Mucosa of rectum (tissue), 2 donors: ENCODE results near the gene SPTLC2.

ENCODE experiments used
- H3K27ac ChIP-seq, 2 donors: one replicate each; pipeline ENCODE4 v1.7.0; 2013; ENCODE audit warnings: inconsistent platforms in 2 of 2, low read depth in 2 of 2, low read length in 2 of 2
- H3K27me3 ChIP-seq, 2 donors: one replicate each; pipeline ENCODE4 v1.7.0; 2013; ENCODE audit warnings: low read length in 2 of 2; ENCODE audit not compliant: control insufficient read depth in 2 of 2, insufficient read depth in 2 of 2
- H3K36me3 ChIP-seq, 2 donors: one replicate each; pipeline ENCODE4 v1.7.0; 2013; ENCODE audit warnings: low read length in 2 of 2; ENCODE audit not compliant: control insufficient read depth in 2 of 2, insufficient read depth in 2 of 2
- H3K4me1 ChIP-seq, 2 donors: one replicate each; pipeline ENCODE4 v1.7.0; 2013; ENCODE audit warnings: low read length in 2 of 2, mild to moderate bottlenecking in 1 of 2; ENCODE audit not compliant: control insufficient read depth in 2 of 2, insufficient read depth in 2 of 2
- H3K4me3 ChIP-seq, 2 donors: one replicate each; pipeline ENCODE4 v1.7.0; 2013; ENCODE audit warnings: low read length in 2 of 2
- H3K9ac ChIP-seq, 2 donors: one replicate each; pipeline ENCODE4 v1.7.0; 2013; ENCODE audit warnings: low read length in 2 of 2, low read depth in 1 of 2, mild to moderate bottlenecking in 1 of 2
- H3K9me3 ChIP-seq, 2 donors: one replicate each; pipeline ENCODE4 v1.7.0; 2013; ENCODE audit warnings: low read length in 2 of 2; ENCODE audit not compliant: control insufficient read depth in 2 of 2
- donor health status: healthy.
- donor health status: Normal muscosa, but diverticular disease.

Gene SPTLC2

GRCh38 chr14:77511486-77512162 is 104.8 kb downstream of the SPTLC2 start:
- peaks cover 36 to 47% of the 10 kb centered on the region in 2 donors for H3K36me3 ChIP-seq
- H3K27me3 ChIP-seq, result no peaks in the 10 kb centered on the region

GRCh38 chr14:77509366-77509765 is 107.1 kb downstream of the SPTLC2 start:
- peaks cover 32 to 33% of the 10 kb centered on the region in 2 donors for H3K36me3 ChIP-seq

More at GRCh38 chr14:77511486-77512162, 104.8 kb downstream of the SPTLC2 start:
- Histone ChIP-seq H3K4me1 (no peaks in the 10 kb centered on the region), H3K27ac (no peak overlapping the region), H3K4me3 (no peak overlapping the region), H3K9ac (no peak overlapping the region), H3K9me3 (no peaks in the 10 kb centered on the region)

GRCh38 chr14:77508876-77509275 is 107.6 kb downstream of the SPTLC2 start:
- H3K36me3 ChIP-seq, result peaks cover 32 to 33% of the 10 kb centered on the region in 2 donors
- H3K4me1 ChIP-seq, result no peaks in the 10 kb centered on the region
- H3K4me3 ChIP-seq, result no peak overlapping the region
- no peak overlapping the region for H3K27ac ChIP-seq
- H3K27me3 ChIP-seq, result no peaks in the 10 kb centered on the region
- H3K9me3 ChIP-seq, result no peaks in the 10 kb centered on the region
- H3K9ac ChIP-seq, result no peak overlapping the region

More at GRCh38 chr14:77509366-77509765, 107.1 kb downstream of the SPTLC2 start:
- no peak overlapping the region for H3K27ac ChIP-seq
- H3K9me3 ChIP-seq, result no peaks in the 10 kb centered on the region
- H3K4me3 ChIP-seq, result no peak overlapping the region
- H3K27me3 ChIP-seq, result no peaks in the 10 kb centered on the region
- no peak overlapping the region for H3K9ac ChIP-seq
- H3K4me1 ChIP-seq, result no peaks in the 10 kb centered on the region

- Histone ChIP-seq H3K27ac (no peak overlapping the region), H3K36me3 (peaks cover 32 to 33% of the 10 kb centered on the region in 2 donors), H3K9ac (no peak overlapping the region), H3K4me3 (no peak overlapping the region), H3K4me1 (no peaks in the 10 kb centered on the region), H3K9me3 (no peaks in the 10 kb centered on the region), H3K27me3 (no peaks in the 10 kb centered on the region)
These were observed 108.2 kb downstream of the SPTLC2 start for GRCh38 chr14:77508249-77508648.

DNA sequence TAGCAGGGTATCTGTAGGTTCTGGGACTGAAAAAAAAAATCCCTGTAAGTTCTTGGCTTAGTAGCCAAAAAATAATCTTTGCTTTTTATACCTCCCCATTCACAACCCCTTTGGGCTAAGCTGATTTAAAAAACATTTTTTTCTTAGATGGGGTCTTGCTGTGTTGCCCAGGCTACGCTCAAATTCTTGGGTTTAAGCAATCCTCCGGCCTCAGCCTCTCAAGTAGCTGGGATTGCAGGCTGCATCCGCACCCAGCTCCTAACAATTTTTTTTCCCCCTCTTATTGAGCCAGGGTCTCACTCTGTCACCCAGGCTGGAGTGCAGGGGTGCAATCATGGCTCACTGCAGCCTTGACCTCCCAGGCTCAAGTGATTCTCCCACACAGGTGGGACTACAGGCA is 108.7 kb downstream of the SPTLC2 start:
- no peak overlapping the region for H3K4me3 ChIP-seq
- H3K27me3 ChIP-seq, result no peaks in the 10 kb centered on the region
- no peak overlapping the region for H3K9ac ChIP-seq
- peaks cover 32 to 33% of the 10 kb centered on the region in 2 donors for H3K36me3 ChIP-seq
- no peaks in the 10 kb centered on the region for H3K4me1 ChIP-seq
- H3K9me3 ChIP-seq, result no peaks in the 10 kb centered on the region
- no peak overlapping the region for H3K27ac ChIP-seq

- H3K9me3 ChIP-seq, result no peaks in the 10 kb centered on the region
- H3K27ac ChIP-seq, result no peak overlapping the region
- H3K9ac ChIP-seq, result no peak overlapping the region
- no peak overlapping the region for H3K4me3 ChIP-seq
- H3K27me3 ChIP-seq, result peaks cover 2 to 3% of the 10 kb centered on the region in 2 donors
- peaks cover 12 to 15% of the 10 kb centered on the region in 2 donors for H3K36me3 ChIP-seq
- H3K4me1 ChIP-seq, result no peaks in the 10 kb centered on the region
These were observed 111.4 kb downstream of the SPTLC2 start for GRCh38 chr14:77505031-77505430.

DNA sequence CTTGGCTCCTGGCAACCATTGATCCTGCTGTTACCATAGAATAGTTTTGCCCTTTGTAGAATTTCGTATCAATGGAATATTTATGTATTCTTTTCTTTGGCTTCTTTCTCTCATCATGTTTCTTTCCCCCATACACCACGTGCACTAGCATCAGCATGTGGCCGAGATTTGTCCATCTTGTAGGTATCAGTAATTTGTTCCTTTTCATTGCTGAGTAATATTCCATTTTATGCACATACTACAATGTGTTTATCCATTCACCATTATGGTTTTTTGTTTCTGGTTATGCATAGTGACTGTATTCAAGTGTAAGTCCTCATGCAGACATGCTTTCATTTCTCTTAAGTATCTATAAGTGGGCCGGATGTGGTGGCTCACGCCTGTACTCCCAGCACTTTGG is 113.3 kb downstream of the SPTLC2 start:
- Histone ChIP-seq H3K27ac (no peak overlapping the region), H3K4me3 (no peak overlapping the region), H3K9me3 (no peaks in the 10 kb centered on the region), H3K27me3 (peaks cover 9 to 12% of the 10 kb centered on the region in 2 donors), H3K4me1 (peaks cover 0 to 4% of the 10 kb centered on the region in 2 donors), H3K36me3 (peaks cover 2 to 4% of the 10 kb centered on the region in 2 donors), H3K9ac (no peak overlapping the region)

- Histone ChIP-seq H3K27me3 (peaks cover 14 to 17% of the 10 kb centered on the region in 2 donors), H3K4me3 (no peak overlapping the region), H3K9me3 (no peaks in the 10 kb centered on the region), H3K4me1 (peaks cover 3 to 8% of the 10 kb centered on the region in 2 donors), H3K36me3 (no peaks in the 10 kb centered on the region), H3K9ac (no peak overlapping the region), H3K27ac (no peak overlapping the region)
These were observed 114.2 kb downstream of the SPTLC2 start for GRCh38 chr14:77502109-77502782.

GRCh38 chr14:77498984-77499527 is 117.4 kb downstream of the SPTLC2 start:
- Histone ChIP-seq H3K27me3 (peaks cover 17 to 18% of the 10 kb centered on the region in 2 donors), H3K4me1 (peaks cover 3 to 8% of the 10 kb centered on the region in 2 donors), H3K9me3 (no peaks in the 10 kb centered on the region), H3K27ac (no peak overlapping the region), H3K36me3 (no peaks in the 10 kb centered on the region), H3K4me3 (peak overlapping the region; percentile 37 to 54), H3K9ac (no peak overlapping the region)
